Measurements from ENCODE around the gene GNAI1. TPM values are rescaled to one million over a fixed set of nuclear protein-coding genes. Genes with fewer than 3 reads are reported as not detected.

GNAI1 gene
- total and polyA plus RNA-seq, 4 donors, result 8.9 to 38.7 (median 20.9) TPM

DNA sequence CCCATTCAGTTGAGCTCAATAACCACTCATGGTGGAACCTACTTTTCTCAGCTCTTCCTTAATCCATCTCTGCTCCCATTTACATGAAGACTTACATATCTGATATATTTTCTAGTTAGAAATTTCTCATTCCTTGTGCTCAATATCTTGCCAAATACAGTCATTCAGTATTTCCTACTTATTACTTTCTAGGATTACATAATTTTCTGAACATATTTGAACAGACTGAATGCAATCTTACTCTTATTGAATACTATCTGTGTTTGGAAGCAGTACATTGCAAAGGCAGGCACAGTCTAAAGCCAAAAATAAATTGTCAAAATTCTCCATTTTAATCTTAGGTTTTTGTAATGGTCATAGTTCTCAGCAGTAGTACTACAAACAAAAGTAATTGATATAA is 126.0 kb downstream of the GNAI1 start (continued):
- TF ChIP-seq FOXA1 (IDR thresholded peaks at IDR 0.05) (no peak), RAD21 (IDR thresholded peaks at IDR 0.05) (no peak), HNF4A (conservative IDR thresholded peaks at IDR 0.05) (no peak), FOXA2 (IDR thresholded peaks at IDR 0.05) (no peak)
- TF ChIP-seq, protein P1, sequence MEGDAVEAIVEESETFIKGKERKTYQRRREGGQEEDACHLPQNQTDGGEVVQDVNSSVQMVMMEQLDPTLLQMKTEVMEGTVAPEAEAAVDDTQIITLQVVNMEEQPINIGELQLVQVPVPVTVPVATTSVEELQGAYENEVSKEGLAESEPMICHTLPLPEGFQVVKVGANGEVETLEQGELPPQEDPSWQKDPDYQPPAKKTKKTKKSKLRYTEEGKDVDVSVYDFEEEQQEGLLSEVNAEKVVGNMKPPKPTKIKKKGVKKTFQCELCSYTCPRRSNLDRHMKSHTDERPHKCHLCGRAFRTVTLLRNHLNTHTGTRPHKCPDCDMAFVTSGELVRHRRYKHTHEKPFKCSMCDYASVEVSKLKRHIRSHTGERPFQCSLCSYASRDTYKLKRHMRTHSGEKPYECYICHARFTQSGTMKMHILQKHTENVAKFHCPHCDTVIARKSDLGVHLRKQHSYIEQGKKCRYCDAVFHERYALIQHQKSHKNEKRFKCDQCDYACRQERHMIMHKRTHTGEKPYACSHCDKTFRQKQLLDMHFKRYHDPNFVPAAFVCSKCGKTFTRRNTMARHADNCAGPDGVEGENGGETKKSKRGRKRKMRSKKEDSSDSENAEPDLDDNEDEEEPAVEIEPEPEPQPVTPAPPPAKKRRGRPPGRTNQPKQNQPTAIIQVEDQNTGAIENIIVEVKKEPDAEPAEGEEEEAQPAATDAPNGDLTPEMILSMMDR (IDR thresholded peaks at IDR 0.05; ENCODE audit: low read depth, low read length, missing input control), result no peak
- TF ChIP-seq, protein P2, sequence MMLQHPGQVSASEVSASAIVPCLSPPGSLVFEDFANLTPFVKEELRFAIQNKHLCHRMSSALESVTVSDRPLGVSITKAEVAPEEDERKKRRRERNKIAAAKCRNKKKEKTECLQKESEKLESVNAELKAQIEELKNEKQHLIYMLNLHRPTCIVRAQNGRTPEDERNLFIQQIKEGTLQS (IDR thresholded peaks at IDR 0.05), result no peak

DNA sequence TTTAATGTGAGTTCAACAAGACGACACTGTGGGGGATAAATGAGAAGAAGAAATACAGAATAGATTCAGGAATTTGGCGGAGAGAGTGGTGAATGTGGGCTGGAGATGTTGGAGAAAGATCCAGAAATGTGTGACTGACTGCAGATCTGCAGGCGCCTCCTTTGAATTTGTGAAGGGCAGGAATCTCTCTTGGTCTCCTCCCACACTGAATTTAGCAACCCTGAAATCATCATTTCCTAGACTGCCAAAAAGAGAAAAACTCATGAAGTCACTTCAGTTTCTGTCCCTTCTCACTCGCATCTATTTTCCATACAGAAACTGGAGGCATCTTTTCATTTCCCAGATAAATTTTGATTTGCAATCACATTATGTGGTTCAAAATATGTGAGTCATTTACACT is 128.7 kb downstream of the GNAI1 start:
- WGBS, result 89% methylated on average over 4 of the region's 4 CpGs
- H3K4me1 ChIP-seq (ENCODE audit: control insufficient read depth in 4 of 4, insufficient read depth in 4 of 4, low read length in 3 of 4), result no peaks in the 10 kb centered on the region
- TF ChIP-seq HNF4G (IDR thresholded peaks at IDR 0.05), result no peak
- no peaks in the 10 kb centered on the region for H3K27me3 ChIP-seq (ENCODE audit: control insufficient read depth in 4 of 4, insufficient read depth in 4 of 4, low read length in 3 of 4)
- H3K9me3 ChIP-seq (ENCODE audit: control insufficient read depth in 4 of 4, low read length in 3 of 4), result no peaks in the 10 kb centered on the region
- H3K36me3 ChIP-seq (ENCODE audit: control insufficient read depth in 4 of 4, insufficient read depth in 3 of 4, low read depth in 1 of 4, low read length in 3 of 4), result no peaks in the 10 kb centered on the region
- H3K27ac ChIP-seq (ENCODE audit: low read depth in 1 of 2, low read length in 2 of 2), result no peak overlapping the region
- no peak for DNase-seq (ENCODE audit: low spot score)
- no peak overlapping the region for H3K9ac ChIP-seq (ENCODE audit: low read depth in 1 of 2, low read length in 2 of 2)
- H3K4me3 ChIP-seq (ENCODE audit: low read depth in 1 of 3, low read length in 3 of 3), result no peak overlapping the region

DNA sequence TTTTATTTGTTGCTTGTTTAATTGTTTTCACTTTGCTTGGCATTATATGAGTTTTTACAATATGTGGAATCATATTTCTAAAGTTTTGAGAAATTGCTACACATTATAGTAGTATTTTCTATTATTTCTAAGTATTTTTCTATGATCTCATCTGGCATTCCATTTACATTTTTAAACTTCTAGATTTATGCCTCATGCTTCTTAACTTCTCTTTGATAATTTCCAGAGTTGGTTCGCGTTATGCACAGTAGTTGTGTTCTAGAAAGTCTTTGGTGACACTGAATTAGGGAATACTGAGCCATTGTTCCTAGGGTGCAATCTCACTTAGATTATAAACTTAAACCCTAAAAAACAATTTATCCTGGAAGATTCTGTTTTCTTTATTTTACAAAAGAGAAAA is 129.2 kb downstream of the GNAI1 start:
- no peaks in the 10 kb centered on the region for H3K4me1 ChIP-seq (ENCODE audit: control insufficient read depth in 4 of 4, insufficient read depth in 4 of 4, low read length in 3 of 4)
- WGBS, result 91% methylated on average over 2 of the region's 2 CpGs
- H3K9me3 ChIP-seq (ENCODE audit: control insufficient read depth in 4 of 4, low read length in 3 of 4), result no peaks in the 10 kb centered on the region
- TF ChIP-seq RAD21 (IDR thresholded peaks at IDR 0.05) (no peak), EGR1 (IDR thresholded peaks at IDR 0.05; ENCODE audit: low read depth in 2 of 2) (no peak), JUND (IDR thresholded peaks at IDR 0.05) (no peak), TAF1 (conservative IDR thresholded peaks at IDR 0.05) (no peak), NR2F2 (IDR thresholded peaks at IDR 0.05) (no peak), FOXA2 (IDR thresholded peaks at IDR 0.05) (no peak), FOXA1 (IDR thresholded peaks at IDR 0.05) (no peak), GABPA (IDR thresholded peaks at IDR 0.05 in 1 of 2, conservative IDR thresholded peaks at IDR 0.05 in 1 of 2) (no peak), SP1 (IDR thresholded peaks at IDR 0.05) (no peak), YY1 (IDR thresholded peaks at IDR 0.05) (no peak), HNF4G (IDR thresholded peaks at IDR 0.05) (no peak), RXRA (IDR thresholded peaks at IDR 0.05) (no peak), HNF4A (conservative IDR thresholded peaks at IDR 0.05) (no peak)
- TF ChIP-seq, protein P3, sequence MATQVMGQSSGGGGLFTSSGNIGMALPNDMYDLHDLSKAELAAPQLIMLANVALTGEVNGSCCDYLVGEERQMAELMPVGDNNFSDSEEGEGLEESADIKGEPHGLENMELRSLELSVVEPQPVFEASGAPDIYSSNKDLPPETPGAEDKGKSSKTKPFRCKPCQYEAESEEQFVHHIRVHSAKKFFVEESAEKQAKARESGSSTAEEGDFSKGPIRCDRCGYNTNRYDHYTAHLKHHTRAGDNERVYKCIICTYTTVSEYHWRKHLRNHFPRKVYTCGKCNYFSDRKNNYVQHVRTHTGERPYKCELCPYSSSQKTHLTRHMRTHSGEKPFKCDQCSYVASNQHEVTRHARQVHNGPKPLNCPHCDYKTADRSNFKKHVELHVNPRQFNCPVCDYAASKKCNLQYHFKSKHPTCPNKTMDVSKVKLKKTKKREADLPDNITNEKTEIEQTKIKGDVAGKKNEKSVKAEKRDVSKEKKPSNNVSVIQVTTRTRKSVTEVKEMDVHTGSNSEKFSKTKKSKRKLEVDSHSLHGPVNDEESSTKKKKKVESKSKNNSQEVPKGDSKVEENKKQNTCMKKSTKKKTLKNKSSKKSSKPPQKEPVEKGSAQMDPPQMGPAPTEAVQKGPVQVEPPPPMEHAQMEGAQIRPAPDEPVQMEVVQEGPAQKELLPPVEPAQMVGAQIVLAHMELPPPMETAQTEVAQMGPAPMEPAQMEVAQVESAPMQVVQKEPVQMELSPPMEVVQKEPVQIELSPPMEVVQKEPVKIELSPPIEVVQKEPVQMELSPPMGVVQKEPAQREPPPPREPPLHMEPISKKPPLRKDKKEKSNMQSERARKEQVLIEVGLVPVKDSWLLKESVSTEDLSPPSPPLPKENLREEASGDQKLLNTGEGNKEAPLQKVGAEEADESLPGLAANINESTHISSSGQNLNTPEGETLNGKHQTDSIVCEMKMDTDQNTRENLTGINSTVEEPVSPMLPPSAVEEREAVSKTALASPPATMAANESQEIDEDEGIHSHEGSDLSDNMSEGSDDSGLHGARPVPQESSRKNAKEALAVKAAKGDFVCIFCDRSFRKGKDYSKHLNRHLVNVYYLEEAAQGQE (IDR thresholded peaks at IDR 0.05), result no peak
- TF ChIP-seq, protein P2 (IDR thresholded peaks at IDR 0.05), result no peak
- TF ChIP-seq, protein P1 (IDR thresholded peaks at IDR 0.05; ENCODE audit: low read depth, low read length, missing input control), result no peak
- TF ChIP-seq, protein P4, sequence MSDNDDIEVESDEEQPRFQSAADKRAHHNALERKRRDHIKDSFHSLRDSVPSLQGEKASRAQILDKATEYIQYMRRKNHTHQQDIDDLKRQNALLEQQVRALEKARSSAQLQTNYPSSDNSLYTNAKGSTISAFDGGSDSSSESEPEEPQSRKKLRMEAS (IDR thresholded peaks at IDR 0.05), result no peak
- TF ChIP-seq, protein P5, sequence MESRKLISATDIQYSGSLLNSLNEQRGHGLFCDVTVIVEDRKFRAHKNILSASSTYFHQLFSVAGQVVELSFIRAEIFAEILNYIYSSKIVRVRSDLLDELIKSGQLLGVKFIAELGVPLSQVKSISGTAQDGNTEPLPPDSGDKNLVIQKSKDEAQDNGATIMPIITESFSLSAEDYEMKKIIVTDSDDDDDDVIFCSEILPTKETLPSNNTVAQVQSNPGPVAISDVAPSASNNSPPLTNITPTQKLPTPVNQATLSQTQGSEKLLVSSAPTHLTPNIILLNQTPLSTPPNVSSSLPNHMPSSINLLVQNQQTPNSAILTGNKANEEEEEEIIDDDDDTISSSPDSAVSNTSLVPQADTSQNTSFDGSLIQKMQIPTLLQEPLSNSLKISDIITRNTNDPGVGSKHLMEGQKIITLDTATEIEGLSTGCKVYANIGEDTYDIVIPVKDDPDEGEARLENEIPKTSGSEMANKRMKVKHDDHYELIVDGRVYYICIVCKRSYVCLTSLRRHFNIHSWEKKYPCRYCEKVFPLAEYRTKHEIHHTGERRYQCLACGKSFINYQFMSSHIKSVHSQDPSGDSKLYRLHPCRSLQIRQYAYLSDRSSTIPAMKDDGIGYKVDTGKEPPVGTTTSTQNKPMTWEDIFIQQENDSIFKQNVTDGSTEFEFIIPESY (IDR thresholded peaks at IDR 0.05), result no peak
- H3K9ac ChIP-seq (ENCODE audit: low read depth in 1 of 2, low read length in 2 of 2), result no peak overlapping the region
- H3K27me3 ChIP-seq (ENCODE audit: control insufficient read depth in 4 of 4, insufficient read depth in 4 of 4, low read length in 3 of 4), result no peaks in the 10 kb centered on the region
- H3K36me3 ChIP-seq (ENCODE audit: control insufficient read depth in 4 of 4, insufficient read depth in 3 of 4, low read depth in 1 of 4, low read length in 3 of 4), result no peaks in the 10 kb centered on the region
- no peak overlapping the region for H3K27ac ChIP-seq (ENCODE audit: low read depth in 1 of 2, low read length in 2 of 2)
- DNase-seq (ENCODE audit: low spot score), result no peak
- no peak overlapping the region for H3K4me3 ChIP-seq (ENCODE audit: low read depth in 1 of 3, low read length in 3 of 3)
